HL-60/S4 (cell line): ENCODE measurements around the gene RPL7A.
"Not testable (repeated sequence)": the region's sequence is repeated elsewhere in the genome, so short reads cannot be mapped to it uniquely, and the experiment has no call there.

ENCODE experiments used
- in situ Hi-C: fragments of 300-500 bp; cut with MboI; formaldehyde crosslinking; loops from 2 replicates; pipeline ENCODE4 v1.14.3; 2022; ENCODE audit warnings: low sequenced_read_pairs

RPL7A gene

DNA sequence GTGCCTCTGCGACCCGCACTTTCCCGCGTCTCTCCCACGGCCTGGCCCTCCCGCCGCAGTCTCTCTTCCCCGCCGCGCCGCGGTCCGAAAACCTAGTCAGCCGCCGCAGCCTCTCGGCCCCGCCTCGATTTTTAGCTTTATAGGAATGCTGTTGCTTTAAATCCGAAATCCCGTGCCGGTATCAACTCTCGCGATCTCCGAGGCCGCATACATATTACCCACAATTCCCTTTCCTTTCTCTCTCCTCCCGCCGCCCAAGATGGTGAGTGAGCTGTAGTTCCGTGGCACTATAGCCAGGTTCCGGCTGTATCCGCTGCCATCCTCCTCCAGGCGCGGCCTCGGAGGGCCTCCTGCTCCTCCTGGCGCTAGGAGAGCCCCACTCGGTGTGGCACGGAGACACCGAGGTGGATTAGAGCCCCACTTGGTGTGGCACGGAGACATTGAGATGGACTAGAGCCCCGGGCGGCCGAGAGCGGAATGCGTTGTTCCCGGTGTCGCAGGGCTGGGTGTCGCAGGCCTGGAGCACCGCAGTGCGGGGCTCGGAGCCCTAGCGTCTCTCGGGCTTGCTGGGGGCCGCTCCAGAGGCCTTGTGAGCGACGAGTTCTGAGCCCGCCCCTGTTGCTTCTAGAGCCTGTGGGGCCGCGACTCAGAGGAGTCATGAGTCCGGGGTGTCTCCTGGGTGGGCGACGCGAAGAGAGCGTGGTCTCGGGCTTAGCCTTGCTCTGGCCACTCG lies at the start of gene RPL7A, which contains the start of gene MED22:
TSS of gene RPL7A (plus strand) at position 234 of the 733 bp plus-strand sequence. CDS start at position 260, 26 bp downstream.
TSS of gene MED22 (minus strand) at position 147 of the 733 bp plus-strand sequence. CDS start 1,469 bp downstream, outside the sequence.
- in situ Hi-C loops = no loop called here

DNA sequence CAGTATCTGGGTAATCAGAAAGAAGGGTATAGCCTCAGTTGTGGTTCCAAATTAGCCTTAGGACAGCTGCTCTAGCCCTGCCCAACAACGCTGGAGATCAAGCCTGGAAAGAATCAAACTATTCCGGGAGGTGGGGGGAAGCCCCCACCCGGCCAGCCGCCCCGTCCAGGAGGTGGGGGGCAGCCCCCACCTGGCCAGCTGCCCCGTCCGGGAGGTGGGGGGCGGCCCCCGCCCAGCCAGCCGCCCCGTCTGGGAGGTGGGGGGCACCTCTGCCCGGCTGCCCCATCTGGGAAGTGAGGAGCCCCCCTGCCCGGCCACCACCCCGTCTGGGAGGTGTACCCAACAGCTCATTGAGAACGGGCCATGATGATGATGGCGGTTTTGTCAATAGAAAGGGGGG lies 48.0 kb upstream of the RPL7A start:
- in situ Hi-C loops = not testable (repeated sequence)

DNA sequence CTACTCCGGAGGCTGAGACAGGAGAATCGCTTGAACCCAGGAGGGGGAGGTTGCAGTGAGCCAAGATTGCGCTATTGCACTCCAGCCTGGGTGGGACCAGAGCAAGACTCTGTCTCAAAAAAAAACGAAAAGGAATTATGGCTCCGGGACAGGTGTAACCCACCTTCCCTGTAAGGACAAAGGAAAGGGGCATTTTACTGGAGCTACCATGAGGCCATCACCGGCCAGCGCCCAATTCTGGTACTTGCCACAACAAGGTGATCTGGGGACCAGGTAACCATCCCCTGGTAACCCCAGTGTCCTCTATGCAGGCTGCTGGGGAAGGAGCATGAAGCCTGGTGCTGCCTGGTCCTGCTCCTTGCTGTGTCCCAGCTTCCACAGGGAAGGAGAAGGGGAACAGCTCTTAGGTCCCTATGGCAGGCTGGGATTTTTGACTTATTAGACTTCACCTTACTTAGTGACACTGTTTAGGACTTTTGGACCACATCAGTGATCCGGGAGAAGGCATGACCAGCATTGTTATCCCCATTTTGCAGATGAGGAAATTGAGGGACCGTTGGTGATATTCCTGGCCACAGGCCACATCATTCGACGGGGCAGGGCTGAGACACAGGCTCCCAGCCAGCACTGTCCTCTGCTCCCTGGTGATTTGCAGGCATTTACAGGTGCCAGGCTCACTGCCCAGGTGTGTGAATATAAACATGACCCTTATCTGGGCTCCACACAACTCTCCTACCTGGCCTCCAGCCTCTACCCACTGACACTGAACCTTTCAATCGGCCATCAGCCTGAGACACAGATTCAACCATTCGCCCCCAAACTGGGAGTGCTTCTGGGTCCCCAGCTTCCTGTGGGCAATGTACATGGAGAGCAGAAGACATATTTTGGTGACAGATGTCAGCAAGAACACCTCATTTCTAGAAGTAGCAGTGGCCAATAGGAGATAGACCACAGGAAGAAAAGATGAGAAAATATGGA lies 46.5 kb upstream of the RPL7A start:
- in situ Hi-C loops = no loop called here

DNA sequence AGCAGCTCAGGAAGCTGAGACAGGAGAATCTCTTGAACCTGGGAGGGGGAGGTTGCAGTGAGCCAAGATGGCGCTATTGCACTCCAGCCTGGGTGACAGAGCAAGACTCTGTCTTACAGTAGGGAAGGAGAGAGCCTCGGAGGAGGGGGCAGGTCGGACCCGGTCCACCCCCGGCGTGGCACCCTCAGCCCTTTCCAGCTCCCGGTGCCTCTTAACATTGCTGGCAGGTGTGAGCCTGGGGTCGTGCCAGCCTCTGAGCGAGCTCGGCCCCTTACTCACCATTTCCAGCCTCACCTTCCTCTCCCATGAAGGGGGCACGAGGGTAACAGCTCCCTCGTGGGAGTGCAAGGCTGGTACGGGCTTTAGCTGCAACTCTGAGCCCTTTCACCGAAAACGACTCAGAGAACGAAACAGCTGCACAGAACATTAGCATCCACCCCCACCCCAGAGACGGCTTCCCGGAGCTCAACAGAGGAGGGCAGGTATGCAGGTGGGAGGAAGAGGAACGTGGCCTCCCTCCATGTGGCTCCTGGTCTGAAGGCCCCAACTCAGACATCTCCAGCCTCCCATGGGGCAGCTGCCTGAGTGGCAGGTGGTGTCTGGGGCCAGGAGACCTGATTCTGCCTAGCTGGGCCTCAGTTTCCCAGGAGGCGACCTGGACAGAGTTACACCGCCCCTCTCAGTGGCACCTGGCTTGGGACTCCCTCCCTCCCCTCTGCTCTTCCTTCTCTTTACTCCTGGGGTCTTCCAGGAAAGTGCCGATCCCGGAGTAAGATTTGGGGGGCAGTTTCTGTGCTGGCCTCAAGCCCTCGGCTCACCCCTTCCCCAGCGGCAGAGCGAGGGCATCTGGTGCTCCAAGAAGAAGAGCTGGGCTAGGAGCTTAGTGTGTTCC lies 44.5 kb upstream of the RPL7A start:
- in situ Hi-C loops = no loop called here

DNA sequence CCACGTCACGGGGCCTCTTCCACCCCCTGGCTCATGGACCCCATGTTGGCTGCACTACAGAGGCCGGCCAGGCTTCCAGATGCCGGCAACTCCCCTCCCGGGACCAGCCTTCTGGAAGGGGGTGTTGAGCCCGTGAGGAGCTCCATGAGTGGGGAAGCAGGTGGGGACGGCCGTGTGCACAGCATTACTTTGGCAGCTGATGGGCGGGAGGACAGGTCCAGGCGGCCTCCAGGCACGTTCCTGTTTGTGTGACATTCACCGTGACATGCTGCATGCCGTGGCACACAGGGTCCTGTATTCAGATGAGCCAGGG lies 43.9 kb upstream of the RPL7A start:
- in situ Hi-C loops = no loop called here

DNA sequence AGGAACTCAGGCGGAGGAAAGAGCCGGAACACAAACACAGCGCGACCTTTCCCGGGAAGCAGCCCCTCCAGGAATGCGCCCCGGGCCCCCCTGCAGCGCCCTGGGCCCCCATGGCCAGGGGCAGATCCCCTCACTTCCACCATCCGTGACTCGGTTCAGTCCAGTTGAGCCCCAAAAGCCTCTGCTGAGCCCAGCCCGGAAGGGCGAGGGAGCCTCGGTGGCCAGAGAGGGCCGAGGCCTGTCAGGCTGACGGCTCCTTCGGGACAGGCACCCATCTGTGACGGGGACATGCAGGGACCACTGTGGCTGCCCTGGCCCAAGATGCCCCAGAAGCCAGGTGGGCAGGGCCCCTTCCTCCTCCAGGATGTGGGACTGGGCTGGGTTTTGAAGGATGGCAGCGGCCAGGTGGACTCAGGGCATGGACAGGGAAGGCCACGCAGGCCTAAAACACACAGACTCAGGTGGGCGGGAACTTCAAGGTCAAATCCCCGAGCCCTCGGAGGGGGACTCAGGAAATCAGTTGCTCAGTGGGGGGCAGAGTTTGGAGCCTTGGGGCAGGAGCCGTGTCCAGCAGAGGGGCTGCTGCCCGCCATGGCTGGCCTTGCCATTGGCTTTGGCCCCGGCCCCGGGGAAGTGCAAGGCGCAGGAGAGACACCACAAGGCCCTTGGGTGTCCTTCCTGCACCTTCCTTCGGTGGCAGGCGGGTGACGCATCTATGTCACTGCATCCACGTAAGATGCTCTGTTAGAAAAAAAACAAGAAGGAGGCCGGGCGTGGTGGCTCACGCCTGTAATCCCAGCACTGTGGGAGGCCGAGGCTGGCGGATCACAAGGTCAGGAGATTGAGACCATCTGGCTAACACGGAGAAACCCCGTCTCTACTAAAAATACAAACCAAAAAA lies 43.3 kb upstream of the RPL7A start:
- in situ Hi-C loops = no loop called here

DNA sequence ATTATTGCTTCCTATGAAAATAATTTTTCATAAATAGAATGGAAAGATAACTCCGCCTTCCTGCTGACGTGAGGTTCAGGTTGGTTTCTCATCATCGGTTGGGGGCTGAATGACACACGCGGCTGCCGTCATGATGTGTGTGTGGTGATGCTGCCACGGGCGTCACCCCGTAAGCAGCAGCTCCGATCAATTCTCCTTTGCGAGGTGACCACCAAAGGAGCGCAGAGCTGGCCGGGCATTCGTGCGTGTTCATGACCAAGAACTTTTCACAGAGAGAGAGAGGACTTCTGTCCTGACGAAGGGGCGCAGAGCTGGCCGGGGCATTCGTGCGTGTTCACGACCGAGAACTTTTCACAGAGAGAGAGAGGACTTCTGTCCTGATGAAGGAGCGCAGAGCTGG lies 42.3 kb upstream of the RPL7A start:
- in situ Hi-C loops = no loop called here

DNA sequence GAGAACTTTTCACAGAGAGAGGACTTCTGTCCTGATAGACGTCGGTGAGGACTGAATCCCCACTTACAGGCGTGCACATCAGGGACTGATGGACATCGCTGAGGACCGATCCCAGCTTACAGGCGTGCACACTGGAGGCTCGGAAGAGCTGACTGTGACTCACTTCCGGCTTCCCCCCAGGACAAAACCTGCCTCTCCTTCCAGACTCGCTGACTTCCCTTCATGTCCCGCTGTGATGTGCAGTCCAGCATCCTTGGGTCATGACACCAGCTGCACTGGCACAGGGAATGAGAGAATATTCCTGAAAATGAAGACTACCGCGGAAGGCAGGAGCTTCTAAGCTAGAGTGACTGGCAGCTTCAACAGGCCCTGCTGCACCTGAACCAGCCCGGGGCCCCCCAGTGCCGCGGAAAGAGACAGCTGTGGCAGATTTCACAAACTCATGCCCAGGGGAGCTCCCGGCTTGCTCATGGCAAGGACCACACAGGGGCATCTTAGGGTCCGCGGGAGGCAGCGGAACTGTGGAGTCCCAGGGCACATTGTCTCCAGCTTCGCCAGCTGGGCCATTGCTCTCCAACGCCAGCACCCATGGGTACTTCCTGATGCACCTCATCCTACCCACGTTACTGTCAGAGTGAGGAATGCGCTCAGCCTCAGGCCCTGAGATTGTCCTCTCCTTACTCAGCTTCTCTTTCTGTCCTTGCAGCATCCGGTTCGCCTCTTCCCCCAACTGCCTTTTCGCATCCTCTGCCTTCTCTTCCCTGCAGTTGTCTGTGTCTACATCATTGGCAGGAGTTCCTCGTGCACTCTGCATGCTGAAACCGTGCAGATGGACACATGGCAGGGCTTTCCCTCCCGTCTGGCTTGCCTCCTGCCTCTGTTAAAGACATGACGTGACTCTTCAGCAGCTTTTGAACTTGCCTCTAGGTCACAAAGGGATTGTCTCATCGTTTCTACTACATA lies 41.5 kb upstream of the RPL7A start:
- in situ Hi-C loops = no loop called here

DNA sequence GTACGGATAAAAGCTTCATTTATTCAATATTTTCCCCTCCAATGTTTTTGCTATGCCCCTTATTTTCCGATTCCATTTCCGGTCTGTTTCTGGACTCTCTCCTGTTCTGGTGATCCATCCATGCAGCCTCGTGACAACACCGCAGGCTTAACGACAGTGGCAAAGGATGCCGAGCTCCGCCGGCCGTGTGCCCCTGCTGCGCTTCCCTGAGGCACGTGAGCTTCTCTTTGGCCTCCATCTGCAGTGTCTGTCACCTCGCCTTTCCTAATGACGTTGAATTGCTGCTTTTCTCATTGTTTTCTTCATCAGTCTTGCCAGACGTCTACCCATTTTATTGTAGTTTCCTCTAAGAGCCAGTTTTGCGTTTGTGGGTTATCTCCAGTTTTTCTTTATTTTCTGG lies 40.7 kb upstream of the RPL7A start:
- in situ Hi-C loops = no loop called here

DNA sequence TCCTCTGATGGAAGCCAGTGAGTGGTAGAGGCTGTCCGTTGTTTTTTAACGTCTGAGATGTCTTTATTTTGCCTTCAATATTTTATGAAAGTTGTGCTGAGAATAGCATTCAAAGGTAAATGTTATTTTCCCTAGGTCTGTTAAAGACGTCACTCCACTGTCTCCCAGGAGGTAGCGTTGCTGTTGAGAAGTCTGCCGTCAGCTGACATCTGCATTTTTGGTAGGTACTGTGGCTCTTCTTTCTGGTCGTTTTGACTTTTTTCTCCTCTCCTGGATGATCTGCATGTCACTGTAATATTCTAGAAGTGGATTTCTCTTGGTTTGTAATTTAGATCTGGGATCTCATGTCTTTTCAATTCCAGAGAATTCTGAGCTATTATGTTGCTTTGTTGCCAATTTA lies 38.4 kb upstream of the RPL7A start:
- in situ Hi-C loops = no loop called here

DNA sequence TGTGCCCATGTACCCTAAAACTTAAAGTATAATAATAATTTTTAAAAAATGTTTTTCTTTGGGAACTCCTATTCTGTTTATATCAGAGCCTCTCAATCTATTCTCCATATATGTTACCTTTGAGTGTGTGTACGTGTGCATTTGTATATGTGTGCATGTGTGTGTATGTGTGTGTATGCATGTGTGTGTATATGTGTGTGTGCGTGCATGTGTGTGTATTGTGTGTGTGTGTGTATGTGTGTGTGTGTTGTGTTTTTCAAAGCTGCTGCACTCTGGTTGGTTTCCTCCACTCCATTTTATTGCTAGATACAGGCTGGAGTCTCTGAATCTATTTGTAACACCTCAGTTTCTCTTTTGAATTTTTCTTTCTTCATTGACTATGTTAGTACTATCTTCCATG lies 32.0 kb upstream of the RPL7A start:
- in situ Hi-C loops = no loop called here

DNA sequence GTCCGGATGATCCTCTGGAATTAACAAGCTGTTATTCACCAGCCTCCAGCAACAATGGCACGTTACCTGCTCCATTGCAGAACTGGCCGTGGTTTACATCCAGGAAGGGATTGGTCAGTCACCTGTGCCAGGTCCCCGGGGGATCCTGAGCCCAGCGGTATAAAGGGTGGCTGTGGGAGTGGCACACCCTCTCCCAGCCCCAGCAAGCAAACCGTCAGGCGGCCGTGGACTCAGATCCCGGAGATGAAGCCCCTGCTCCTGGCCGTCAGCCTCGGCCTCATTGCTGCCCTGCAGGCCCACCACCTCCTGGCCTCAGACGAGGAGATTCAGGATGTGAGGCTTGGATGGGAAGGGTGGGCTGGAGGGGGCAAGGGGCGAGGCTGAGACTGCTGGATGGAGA lies 30.5 kb upstream of the RPL7A start:
- in situ Hi-C loops = not testable (repeated sequence)

DNA sequence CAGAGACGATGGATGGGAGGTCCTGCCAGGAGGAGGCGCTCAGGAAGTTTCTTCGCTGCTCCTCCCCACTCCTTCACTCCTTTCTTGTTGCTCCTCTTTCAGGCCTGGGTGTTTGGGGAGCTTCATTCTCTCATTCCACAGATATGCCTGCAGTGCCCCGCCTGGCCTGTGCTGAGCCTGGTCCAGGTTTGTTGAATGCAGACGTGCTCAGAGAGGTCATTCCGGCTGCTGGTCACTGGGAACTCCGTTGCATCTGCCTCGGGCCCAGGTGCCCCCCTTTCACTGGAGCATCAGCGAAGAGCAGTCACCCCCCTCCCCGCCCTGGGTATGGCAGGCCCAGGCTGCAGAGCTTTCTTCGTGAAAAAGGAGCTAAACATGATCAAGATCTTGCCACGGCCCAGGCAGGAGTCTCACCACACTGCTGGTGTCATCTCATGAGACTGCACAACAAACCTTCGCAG lies 27.6 kb upstream of the RPL7A start:
- in situ Hi-C loops = no loop called here

DNA sequence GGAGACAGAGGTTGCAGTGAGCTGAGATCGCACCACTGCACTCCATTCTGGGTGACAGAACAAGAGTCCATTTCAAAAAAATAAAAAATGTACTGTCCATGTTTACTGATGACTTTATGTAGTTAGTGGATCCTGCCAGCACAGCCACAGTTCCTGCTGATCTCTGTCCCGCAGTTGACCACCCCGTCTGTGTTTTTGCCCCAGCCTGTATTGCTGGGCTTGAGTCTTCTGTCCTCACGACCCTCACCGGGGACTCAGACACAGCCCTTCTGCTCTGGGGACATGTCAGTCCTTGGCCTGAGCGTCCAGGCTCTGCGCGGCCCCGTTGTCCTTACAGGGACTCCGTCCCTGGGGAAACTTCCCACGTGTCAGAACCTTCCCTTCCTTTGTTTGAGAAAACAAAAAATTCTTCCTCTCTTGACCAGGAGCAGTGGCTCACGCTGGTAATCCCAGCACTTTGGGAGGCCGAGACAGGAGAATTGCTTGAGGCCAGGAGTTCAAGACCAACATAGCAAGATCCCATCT lies 26.5 kb upstream of the RPL7A start:
- in situ Hi-C loops = no loop called here

DNA sequence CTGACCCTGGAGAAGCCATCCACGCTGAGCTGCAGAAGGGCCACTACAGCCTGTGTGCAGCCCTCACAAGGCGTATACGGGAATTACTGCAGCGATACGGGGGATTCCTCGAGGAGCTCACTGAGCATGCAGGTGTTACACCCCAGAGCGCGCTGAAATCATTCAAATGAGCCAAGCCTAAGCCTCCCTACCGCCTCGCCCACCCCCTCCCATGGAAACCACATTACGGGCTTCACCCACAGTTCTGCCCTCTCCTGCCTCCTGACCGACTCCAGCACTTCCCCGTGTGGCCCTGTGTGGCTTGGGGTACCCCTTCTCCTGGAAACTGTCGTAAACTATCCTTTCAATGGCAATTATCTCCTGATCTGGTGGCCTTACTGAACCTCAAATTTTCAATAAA lies 25.3 kb upstream of the RPL7A start:
- in situ Hi-C loops = no loop called here

DNA sequence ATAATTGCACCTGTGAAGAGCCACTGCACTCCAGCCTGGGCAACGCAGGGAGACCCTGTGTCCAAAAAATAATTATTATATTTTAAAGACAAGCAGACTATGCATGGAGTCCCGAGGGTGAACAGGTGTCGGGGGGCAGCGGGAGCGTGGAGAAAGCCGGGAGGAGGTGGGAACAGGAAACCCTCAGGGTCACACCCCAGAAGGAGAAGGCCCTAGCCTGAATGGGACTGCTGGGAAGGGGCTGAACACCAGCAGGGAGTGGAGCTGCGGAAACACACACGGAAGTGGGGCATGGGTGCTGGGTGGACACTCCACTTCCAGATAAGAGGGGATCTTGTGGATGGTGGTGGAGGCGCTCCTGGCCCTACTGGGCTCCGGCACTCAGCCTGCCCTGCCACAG lies 24.8 kb upstream of the RPL7A start:
- in situ Hi-C loops = no loop called here

DNA sequence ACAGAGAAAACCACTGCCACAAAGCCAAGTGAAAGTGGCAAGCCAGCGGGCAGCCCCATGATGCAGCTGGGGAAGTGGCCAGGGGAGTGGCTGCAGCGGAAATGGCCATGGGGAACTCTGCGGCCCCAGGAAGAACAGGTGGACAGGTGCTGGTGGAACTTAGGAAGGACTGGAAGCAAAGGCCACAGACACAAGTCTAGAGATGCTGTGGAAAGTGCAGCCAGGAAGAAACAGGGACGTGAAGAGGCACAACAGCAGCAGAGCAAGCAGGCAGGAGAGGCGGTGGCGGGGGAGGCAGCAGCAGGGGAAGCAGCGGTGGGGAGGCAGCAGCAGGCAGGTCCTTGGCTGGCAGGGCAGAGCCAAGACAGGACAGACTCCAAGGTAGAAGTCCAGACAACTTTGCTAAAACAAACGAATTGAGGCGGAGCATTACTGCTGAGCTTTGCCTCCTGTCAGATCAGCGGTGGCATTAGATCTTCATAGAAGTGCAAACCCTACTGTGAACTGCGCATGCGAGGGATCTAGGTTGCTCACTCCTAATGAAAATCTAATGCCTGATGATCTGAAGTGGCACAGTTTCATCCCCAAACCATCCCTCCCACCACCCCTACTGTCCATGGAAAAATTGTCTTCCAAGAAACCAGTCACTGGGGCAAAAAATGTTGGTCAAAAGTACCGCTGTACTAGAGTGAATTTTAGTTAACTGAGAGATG lies 23.9 kb upstream of the RPL7A start:
- in situ Hi-C loops = no loop called here

DNA sequence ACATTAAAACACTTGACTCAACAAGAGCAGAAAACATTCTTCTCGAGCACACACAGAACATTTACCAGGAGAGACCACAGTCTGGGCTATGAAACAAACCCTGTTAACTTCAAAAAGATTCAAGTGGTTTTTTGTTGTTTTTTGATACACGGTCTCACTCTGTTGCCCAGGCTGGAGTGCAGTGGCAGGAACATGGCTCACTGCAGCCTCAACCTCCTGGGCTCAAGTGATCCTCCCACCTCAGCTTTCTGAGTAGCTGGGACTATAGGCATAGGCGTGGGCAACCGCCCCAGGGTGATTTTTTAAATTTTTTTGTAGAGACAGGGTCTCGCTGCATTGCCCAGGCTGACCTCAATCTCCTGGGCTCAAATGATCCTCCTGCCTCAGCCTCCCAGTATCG lies 21.0 kb upstream of the RPL7A start:
- in situ Hi-C loops = not testable (repeated sequence)
